KMS-11 (cell line): ENCODE results near the gene CEACAM20.

Source experiments
- H2AFZ ChIP-seq: fragments of 200-600 bp; sonication (generic); 2 replicates; pipeline ENCODE4 v1.6.1; 2016; ENCODE audit warnings: antibody characterized with exemption, mixed run types, low read depth
- H3K27ac ChIP-seq: fragments of 200-600 bp; sonication (generic); 2 replicates; pipeline ENCODE4 v1.6.1; 2016; ENCODE audit warnings: mild to moderate bottlenecking, mixed run types
- H3K27me3 ChIP-seq: fragments of 200-600 bp; sonication (generic); 2 replicates; pipeline ENCODE4 v1.6.1; 2017; ENCODE audit warnings: mild to moderate bottlenecking, low read depth, mixed run types, moderate library complexity; ENCODE audit not compliant: insufficient read depth
- H3K36me3 ChIP-seq: fragments of 200-600 bp; sonication (generic); 2 replicates; pipeline ENCODE4 v1.6.1; 2017; ENCODE audit warnings: mild to moderate bottlenecking, mixed run types; ENCODE audit not compliant: insufficient read depth
- H3K4me1 ChIP-seq: fragments of 200-600 bp; sonication (generic); 2 replicates; pipeline ENCODE4 v1.6.1; 2016; ENCODE audit warnings: mild to moderate bottlenecking, low read depth, mixed run types; ENCODE audit not compliant: poor library complexity, severe bottlenecking
- H3K4me2 ChIP-seq: fragments of 200-600 bp; sonication (generic); 2 replicates; pipeline ENCODE4 v1.7.0; 2016; ENCODE audit warnings: mild to moderate bottlenecking, mixed run types
- H3K4me3 ChIP-seq: fragments of 200-600 bp; sonication (generic); IDR thresholded peaks from 2 replicates; pipeline ENCODE4 v1.6.1; 2017; ENCODE audit warnings: low read depth, low read length, mixed read lengths; ENCODE audit not compliant: insufficient read depth
- H3K79me2 ChIP-seq: fragments of 200-600 bp; sonication (generic); 2 replicates; pipeline ENCODE4 v1.6.1; 2016; ENCODE audit warnings: low read depth, mixed run types; ENCODE audit not compliant: insufficient read depth
- H3K9ac ChIP-seq: fragments of 200-600 bp; sonication (generic); 2 replicates; pipeline ENCODE4 v1.6.1; 2016; ENCODE audit warnings: mild to moderate bottlenecking, mixed run types
- H4K20me1 ChIP-seq: fragments of 200-600 bp; sonication (generic); 2 replicates; pipeline ENCODE4 v1.6.1; 2016; ENCODE audit warnings: mild to moderate bottlenecking, mixed run types; ENCODE audit not compliant: insufficient read depth
- CTCF ChIP-seq: fragments of 200-600 bp; sonication (generic); conservative IDR thresholded peaks from 2 replicates; pipeline ENCODE4 v1.6.1; 2017; ENCODE audit warnings: low read depth, mild to moderate bottlenecking, antibody characterized with exemption, low read length, moderate library complexity, mixed read lengths

CEACAM20 gene

DNA sequence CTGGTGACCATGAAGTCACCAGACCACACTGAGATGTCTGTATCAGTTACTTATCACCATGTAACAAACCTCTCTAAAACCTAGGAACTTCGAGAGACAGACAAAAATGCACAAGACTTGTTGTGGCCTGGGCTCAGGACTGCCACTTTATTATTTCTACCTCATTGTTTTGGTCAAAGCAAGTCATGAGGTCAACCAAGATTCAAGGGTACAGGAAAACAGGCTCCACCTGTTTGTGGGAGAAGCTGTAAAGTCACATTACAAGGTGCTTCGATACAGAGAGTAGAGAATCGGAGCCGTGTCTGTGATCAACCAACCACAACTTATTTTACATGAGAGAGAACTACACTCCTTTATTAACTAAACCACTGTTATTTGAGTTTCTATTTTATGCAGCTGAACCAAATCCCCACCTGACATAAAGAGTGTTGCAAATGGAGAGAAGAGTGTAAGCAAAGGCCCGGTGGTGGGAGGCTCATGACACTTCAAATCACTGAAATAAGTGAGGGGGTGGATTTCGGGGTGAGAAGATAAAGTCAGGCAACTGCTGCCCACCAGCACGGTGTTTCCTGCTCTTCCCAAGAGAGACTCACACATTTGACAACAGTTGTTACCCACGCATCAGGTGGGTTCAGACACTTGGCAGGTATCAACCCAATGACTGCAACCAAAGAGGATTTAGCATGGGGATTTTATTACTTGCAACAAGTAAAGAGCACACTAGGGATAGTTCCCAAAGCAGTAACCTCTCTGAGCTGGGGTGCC, 44.9 kb upstream of the CEACAM20 start:
- Histone ChIP-seq H3K4me3 (no peak overlapping the region), H3K4me2 (no peak overlapping the region), H3K79me2 (no peaks in the 10 kb centered on the region), H3K36me3 (no peaks in the 10 kb centered on the region), H3K9ac (no peak overlapping the region), H3K27me3 (no peaks in the 10 kb centered on the region), H3K4me1 (peaks cover 7% of the 10 kb centered on the region), H2AFZ (no peak overlapping the region), H4K20me1 (no peaks in the 10 kb centered on the region), H3K27ac (no peak overlapping the region)
- no peak for TF ChIP-seq CTCF

- H3K79me2 ChIP-seq: no peaks in the 10 kb centered on the region
- TF ChIP-seq CTCF: no peak
- no peak overlapping the region for H3K9ac ChIP-seq
- no peak overlapping the region for H2AFZ ChIP-seq
- H3K4me3 ChIP-seq: no peak overlapping the region
- no peaks in the 10 kb centered on the region for H4K20me1 ChIP-seq
- no peaks in the 10 kb centered on the region for H3K36me3 ChIP-seq
- no peaks in the 10 kb centered on the region for H3K27me3 ChIP-seq
- H3K4me1 ChIP-seq: peaks cover 7% of the 10 kb centered on the region
- no peak overlapping the region for H3K27ac ChIP-seq
- no peak overlapping the region for H3K4me2 ChIP-seq
These were observed 44.2 kb upstream of the CEACAM20 start for GRCh38 chr19:44573627-44574026.

DNA sequence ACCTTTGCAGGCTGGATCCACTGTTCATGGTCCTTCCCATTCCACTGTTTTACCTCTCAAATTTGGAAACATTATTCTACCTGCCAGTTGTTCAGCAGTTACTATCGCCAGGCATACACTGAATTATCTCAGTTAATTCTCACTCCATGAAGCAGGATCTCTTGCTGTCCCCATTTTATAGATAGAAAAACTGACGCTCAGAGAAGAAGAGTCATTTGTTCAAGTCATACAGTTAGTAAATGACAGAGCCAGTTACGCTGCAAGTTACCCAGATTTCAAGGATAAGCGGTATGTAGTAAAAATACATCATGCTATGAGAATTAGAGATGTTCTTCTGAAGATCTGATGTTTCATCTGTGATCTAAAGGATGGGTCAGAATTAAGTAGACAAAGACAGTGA, 43.7 kb upstream of the CEACAM20 start:
- Histone ChIP-seq H4K20me1 (no peaks in the 10 kb centered on the region), H2AFZ (no peak overlapping the region), H3K36me3 (no peaks in the 10 kb centered on the region), H3K4me2 (no peak overlapping the region), H3K9ac (no peak overlapping the region), H3K4me1 (peaks cover 7% of the 10 kb centered on the region), H3K27me3 (no peaks in the 10 kb centered on the region), H3K4me3 (no peak overlapping the region), H3K27ac (no peak overlapping the region), H3K79me2 (no peaks in the 10 kb centered on the region)
- no peak for TF ChIP-seq CTCF

GRCh38 chr19:44572581-44572900, 43.1 kb upstream of the CEACAM20 start:
- no peak overlapping the region for H3K4me2 ChIP-seq
- no peak overlapping the region for H3K4me3 ChIP-seq
- no peak for TF ChIP-seq CTCF
- H3K27ac ChIP-seq: no peak overlapping the region
- H3K36me3 ChIP-seq: no peaks in the 10 kb centered on the region
- peaks cover 7% of the 10 kb centered on the region for H3K4me1 ChIP-seq
- H2AFZ ChIP-seq: no peak overlapping the region
- no peak overlapping the region for H3K9ac ChIP-seq
- H3K27me3 ChIP-seq: no peaks in the 10 kb centered on the region
- H4K20me1 ChIP-seq: no peaks in the 10 kb centered on the region
- H3K79me2 ChIP-seq: no peaks in the 10 kb centered on the region
